ENCODE measurements around the gene BCOR. TPM values are rescaled to one million over a fixed set of nuclear protein-coding genes. Genes with fewer than 3 reads are reported as not detected.

Gene BCOR
- total RNA-seq, 1 experiment from 2014 or later = 48.3 TPM

- no TSS peak for BruUV-seq (replicated peaks)
- CTCF ChIA-PET = no interaction called here
Observed at GRCh38 chrX:40131654-40132337, 34.0 kb upstream of the BCOR start.

GRCh38 chrX:40130207-40130606, 32.4 kb upstream of the BCOR start:
- in situ Hi-C loops (cut with HindIII; ENCODE audit: low pct_unique_long_range_greater_than_20kb, low sequenced_read_pairs) = no loop called here
- TF ChIP-seq SIN3A (IDR thresholded peaks at IDR 0.05; ENCODE audit: borderline replicate concordance, insufficient read depth, low read depth, low read length) (no peak), POLR2AphosphoS5 (IDR thresholded peaks at IDR 0.05; ENCODE audit: low read depth, low read length) (no peak), TCF7L2 (IDR thresholded peaks at IDR 0.05; ENCODE audit: low read depth, low read length) (no peak)
- TF ChIP-seq, protein P1, sequence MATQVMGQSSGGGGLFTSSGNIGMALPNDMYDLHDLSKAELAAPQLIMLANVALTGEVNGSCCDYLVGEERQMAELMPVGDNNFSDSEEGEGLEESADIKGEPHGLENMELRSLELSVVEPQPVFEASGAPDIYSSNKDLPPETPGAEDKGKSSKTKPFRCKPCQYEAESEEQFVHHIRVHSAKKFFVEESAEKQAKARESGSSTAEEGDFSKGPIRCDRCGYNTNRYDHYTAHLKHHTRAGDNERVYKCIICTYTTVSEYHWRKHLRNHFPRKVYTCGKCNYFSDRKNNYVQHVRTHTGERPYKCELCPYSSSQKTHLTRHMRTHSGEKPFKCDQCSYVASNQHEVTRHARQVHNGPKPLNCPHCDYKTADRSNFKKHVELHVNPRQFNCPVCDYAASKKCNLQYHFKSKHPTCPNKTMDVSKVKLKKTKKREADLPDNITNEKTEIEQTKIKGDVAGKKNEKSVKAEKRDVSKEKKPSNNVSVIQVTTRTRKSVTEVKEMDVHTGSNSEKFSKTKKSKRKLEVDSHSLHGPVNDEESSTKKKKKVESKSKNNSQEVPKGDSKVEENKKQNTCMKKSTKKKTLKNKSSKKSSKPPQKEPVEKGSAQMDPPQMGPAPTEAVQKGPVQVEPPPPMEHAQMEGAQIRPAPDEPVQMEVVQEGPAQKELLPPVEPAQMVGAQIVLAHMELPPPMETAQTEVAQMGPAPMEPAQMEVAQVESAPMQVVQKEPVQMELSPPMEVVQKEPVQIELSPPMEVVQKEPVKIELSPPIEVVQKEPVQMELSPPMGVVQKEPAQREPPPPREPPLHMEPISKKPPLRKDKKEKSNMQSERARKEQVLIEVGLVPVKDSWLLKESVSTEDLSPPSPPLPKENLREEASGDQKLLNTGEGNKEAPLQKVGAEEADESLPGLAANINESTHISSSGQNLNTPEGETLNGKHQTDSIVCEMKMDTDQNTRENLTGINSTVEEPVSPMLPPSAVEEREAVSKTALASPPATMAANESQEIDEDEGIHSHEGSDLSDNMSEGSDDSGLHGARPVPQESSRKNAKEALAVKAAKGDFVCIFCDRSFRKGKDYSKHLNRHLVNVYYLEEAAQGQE (IDR thresholded peaks at IDR 0.05; ENCODE audit: insufficient read depth in 1 of 2, low read depth in 2 of 2, low read length in 1 of 2) = no peak
- TF ChIP-seq, protein P2, sequence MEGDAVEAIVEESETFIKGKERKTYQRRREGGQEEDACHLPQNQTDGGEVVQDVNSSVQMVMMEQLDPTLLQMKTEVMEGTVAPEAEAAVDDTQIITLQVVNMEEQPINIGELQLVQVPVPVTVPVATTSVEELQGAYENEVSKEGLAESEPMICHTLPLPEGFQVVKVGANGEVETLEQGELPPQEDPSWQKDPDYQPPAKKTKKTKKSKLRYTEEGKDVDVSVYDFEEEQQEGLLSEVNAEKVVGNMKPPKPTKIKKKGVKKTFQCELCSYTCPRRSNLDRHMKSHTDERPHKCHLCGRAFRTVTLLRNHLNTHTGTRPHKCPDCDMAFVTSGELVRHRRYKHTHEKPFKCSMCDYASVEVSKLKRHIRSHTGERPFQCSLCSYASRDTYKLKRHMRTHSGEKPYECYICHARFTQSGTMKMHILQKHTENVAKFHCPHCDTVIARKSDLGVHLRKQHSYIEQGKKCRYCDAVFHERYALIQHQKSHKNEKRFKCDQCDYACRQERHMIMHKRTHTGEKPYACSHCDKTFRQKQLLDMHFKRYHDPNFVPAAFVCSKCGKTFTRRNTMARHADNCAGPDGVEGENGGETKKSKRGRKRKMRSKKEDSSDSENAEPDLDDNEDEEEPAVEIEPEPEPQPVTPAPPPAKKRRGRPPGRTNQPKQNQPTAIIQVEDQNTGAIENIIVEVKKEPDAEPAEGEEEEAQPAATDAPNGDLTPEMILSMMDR (IDR thresholded peaks at IDR 0.05) = no peak
- Histone ChIP-seq H3K36me3 (ENCODE audit: control insufficient read depth, insufficient read depth, low read length) (no peaks in the 10 kb centered on the region), H3K4me1 (ENCODE audit: control insufficient read depth, insufficient read depth, low read length) (no peaks in the 10 kb centered on the region), H3K4me3 (ENCODE audit: low read depth in 2 of 2, low read length in 2 of 2) (no peak overlapping the region), H3K27ac (ENCODE audit: low read length) (no peak overlapping the region), H3K9me3 (ENCODE audit: control insufficient read depth, insufficient read depth, low read depth, low read length) (no peaks in the 10 kb centered on the region), H3K27me3 (ENCODE audit: control insufficient read depth, insufficient read depth, low read length) (no peaks in the 10 kb centered on the region)
- ChIA-PET CTCF (no interaction called here), POLR2A (no interaction called here)
- intact Hi-C loops (cut with micrococcal nuclease; ENCODE audit: unreplicated experiment) = no loop called here
- DNase-seq (ENCODE audit: low read depth, low spot score) (no peak), ATAC-seq (peak; percentile 69)
- BruUV-seq (replicated peaks) = no TSS peak

More at GRCh38 chrX:40131654-40132337, 34.0 kb upstream of the BCOR start:
- H3K36me3 ChIP-seq (ENCODE audit: control insufficient read depth, insufficient read depth, low read length) = no peaks in the 10 kb centered on the region
- H3K27me3 ChIP-seq (ENCODE audit: control insufficient read depth, insufficient read depth, low read length) = no peaks in the 10 kb centered on the region
- no peaks in the 10 kb centered on the region for H3K9me3 ChIP-seq (ENCODE audit: control insufficient read depth, insufficient read depth, low read depth, low read length)
- no peak overlapping the region for H3K4me3 ChIP-seq (ENCODE audit: low read depth in 2 of 2, low read length in 2 of 2)
- no peaks in the 10 kb centered on the region for H3K4me1 ChIP-seq (ENCODE audit: control insufficient read depth, insufficient read depth, low read length)
- no peak for DNase-seq (ENCODE audit: low read depth, low spot score)
- POLR2A ChIA-PET = no interaction called here
- no peak overlapping the region for H3K27ac ChIP-seq (ENCODE audit: low read length)
- ATAC-seq = no peak
- TF ChIP-seq SIN3A (IDR thresholded peaks at IDR 0.05; ENCODE audit: borderline replicate concordance, insufficient read depth, low read depth, low read length) (no peak), POLR2AphosphoS5 (IDR thresholded peaks at IDR 0.05; ENCODE audit: low read depth, low read length) (no peak), TCF7L2 (IDR thresholded peaks at IDR 0.05; ENCODE audit: low read depth, low read length) (no peak)
- TF ChIP-seq, protein P2 (IDR thresholded peaks at IDR 0.05) = no peak
- TF ChIP-seq, protein P1 (IDR thresholded peaks at IDR 0.05; ENCODE audit: insufficient read depth in 1 of 2, low read depth in 2 of 2, low read length in 1 of 2) = no peak
- in situ Hi-C loops (cut with HindIII; ENCODE audit: low pct_unique_long_range_greater_than_20kb, low sequenced_read_pairs) = no loop called here
- intact Hi-C loops (cut with micrococcal nuclease; ENCODE audit: unreplicated experiment) = no loop called here
